Right cardiac atrium (tissue), 5 donors: ENCODE measurements around the gene EHD4. TPM values are rescaled to one million over a fixed set of nuclear protein-coding genes. Genes with fewer than 3 reads are reported as not detected.

Source experiments
- ATAC-seq, 2 donors: fragments of 200-7000 bp; cut with Tn5 transposase; one replicate each; pipeline versions ENCODE4 v1.8.0 to v1.9.1; 2020; ENCODE audit warnings: moderate library complexity in 2 of 2, mild to moderate bottlenecking in 1 of 2
- DNase-seq, 3 donors: peaks; one replicate each; pipeline ENCODE4 v3.0.0-alpha.2; 2020
- H3K27ac ChIP-seq: one replicate; pipeline ENCODE4 v1.5.1; 2013; ENCODE audit warnings: mild to moderate bottlenecking, low read length, control low read depth, moderate library complexity
- H3K27me3 ChIP-seq: one replicate; pipeline ENCODE4 v1.6.1; 2013; ENCODE audit not compliant: control insufficient read depth, insufficient read depth
- H3K4me1 ChIP-seq: one replicate; pipeline ENCODE4 v1.6.1; 2013; ENCODE audit warnings: low read length; ENCODE audit not compliant: control insufficient read depth, insufficient read depth
- H3K4me3 ChIP-seq: one replicate; pipeline ENCODE4 v1.5.1; 2013; ENCODE audit warnings: low read length, control low read depth
- H3K9me3 ChIP-seq: one replicate; pipeline ENCODE4 v1.6.1; 2013; ENCODE audit warnings: low read length; ENCODE audit not compliant: control insufficient read depth
- WGBS: extraction: QIAGEN DNeasy Blood & Tissue Kit; methylation state at CpG from one replicate; pipeline ENCODE4 v1.1.7; 2013; 5-methylcytosine and 5-hydroxymethylcytosine counted together
- intact Hi-C, 4 donors: fragments of 100-400 bp; cut with DNase I; formaldehyde crosslinking; loops; one replicate each; pipeline versions ENCODE4 v1.11.0 to v1.14.0; 2022 to 2023
- polyA plus RNA-seq: library from polyadenylated mRNA; stranded (reverse); fragments of 200-250 nt; gene quantifications from one replicate; pipeline ENCODE4 v1.2.3, GENCODE V29; 2013
- total RNA-seq, 4 donors: library from RNA; stranded (reverse); fragmentation: NEBNext Ultra II Directional; extraction: Animal tissue kit (Norgen Biotek cat#: 25700); gene quantifications; one replicate each; pipeline ENCODE4 v1.2.1, GENCODE V29; 2021
- donor health status: healthy with polysubstance abuse.
- donor health status: DM: no; HTN: yes; CAD: no.
- donor health status: DM: no; HTN: no; CAD: no.
- donor health status: DM: no; HTN: yes; CAD: no; lungs with severe emphysema.
- donor health status: DM: yes; HTN: yes; CAD: no.

Gene EHD4
- total and polyA plus RNA-seq, 5 donors: 26.3 to 37.4 (median 33.3) TPM

DNA sequence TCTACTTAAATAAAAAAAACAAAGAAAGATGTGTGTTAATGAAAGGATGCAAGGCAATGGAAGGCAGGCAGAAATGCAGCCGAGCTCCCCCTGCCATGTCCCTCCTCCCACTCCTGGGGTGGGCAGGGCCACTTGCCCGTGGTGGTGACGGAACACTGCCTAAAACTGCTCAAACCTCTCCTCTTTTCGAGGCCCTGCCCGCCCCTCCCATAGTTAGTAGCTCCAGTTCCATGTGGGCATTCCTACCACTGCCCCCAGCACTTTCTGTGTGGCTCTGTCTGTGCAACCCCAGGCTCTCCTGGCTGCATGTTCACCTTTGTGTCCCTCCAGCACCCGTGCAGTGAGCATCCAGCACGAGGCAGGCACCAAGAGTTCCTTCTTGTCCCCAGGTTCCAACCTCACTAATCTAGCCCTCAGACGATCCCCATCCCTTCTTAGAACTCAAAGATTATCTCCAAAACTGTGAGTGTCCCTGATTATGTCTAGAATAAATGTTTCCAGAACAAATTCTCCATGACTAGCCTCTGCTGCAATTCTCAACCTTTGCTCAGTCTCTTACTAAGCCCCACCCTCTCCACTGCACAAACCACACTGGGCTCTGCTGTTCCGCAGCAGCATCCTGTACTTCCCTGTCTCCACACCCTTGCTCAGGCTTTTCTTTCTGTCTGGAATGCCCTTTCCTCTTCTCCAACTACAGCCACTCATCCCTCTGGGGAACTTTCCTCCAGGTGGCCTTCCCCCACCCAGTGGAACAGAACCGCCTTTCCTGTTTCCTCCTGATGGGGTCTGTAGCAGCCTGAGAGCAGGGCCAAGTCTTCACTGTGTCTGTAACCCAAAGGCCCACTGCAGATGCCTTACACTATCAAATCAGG lies 45.9 kb downstream of the EHD4 start:
- H3K4me3 ChIP-seq: no peak overlapping the region
- H3K4me1 ChIP-seq: peaks cover 29% of the 10 kb centered on the region
- DNase-seq (no peak), ATAC-seq (peak; percentile 34 to 73)
- peak overlapping the region; percentile 84 for H3K27ac ChIP-seq
- H3K27me3 ChIP-seq: no peaks in the 10 kb centered on the region
- WGBS: 54% methylated on average over 10 of the region's 10 CpGs
- no peaks in the 10 kb centered on the region for H3K9me3 ChIP-seq
- intact Hi-C loops: no loop called here

DNA sequence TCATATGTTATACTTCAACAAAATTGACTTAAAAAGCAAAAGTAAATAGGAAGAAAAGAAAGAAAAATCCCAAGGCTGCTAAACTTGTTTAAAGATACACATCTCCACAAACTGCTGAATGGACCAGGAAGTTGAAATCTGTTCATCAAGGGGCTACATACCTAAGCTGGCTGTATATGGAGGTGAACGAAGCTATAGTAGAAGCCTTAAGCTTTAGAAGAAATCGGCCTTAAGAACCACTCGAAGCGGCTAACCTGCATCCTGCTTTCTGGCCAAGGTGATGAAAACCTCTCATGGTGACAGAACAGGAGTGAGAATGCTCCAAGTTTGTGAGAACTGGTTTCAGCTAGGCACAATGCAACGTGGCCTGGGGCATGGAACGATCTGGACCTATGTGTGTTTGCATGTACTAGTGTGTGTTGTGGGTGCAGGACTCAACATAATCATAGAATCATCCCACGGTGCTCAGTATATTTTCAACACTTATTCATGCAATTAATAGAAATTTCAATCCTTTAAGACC lies 47.2 kb downstream of the EHD4 start:
- no peak overlapping the region for H3K4me3 ChIP-seq
- H3K4me1 ChIP-seq: peaks cover 37% of the 10 kb centered on the region
- no peaks in the 10 kb centered on the region for H3K9me3 ChIP-seq
- H3K27ac ChIP-seq: peak overlapping the region; percentile 30
- 67% methylated on average over 7 of the region's 7 CpGs for WGBS
- intact Hi-C loops: no loop called here
- DNase-seq: no peak
- no peaks in the 10 kb centered on the region for H3K27me3 ChIP-seq
- ATAC-seq: no peak

DNA sequence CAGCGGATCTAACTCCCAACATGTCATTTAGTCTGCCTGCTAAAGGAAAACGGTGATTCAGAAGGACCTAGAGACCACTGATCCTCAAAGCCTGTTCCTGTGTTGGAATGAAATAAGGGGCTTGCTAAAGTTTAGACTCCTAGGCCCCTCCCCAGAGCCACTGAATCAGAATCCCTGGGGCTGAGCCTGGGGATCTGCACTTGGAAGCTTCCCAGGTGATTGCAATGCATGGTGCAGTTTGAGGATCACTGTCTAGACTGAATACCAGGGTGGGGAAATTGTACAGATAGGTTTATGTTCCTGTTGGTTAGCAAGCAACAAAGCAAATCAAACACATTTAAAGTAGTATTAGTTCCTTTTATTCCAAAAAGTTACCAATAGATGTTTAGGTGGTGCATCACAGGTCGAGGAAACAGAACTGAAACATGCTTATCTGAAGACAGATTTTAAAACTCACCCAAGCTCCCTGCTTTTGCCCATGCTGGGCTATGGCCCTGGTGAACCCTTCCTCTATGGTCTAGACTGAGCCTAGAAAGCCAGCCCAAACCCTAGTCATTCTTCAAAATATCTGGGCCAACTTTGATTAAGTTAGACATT lies 48.9 kb downstream of the EHD4 start:
- intact Hi-C loops: no loop called here
- Histone ChIP-seq H3K4me1 (peaks cover 30% of the 10 kb centered on the region), H3K27me3 (no peaks in the 10 kb centered on the region), H3K9me3 (no peaks in the 10 kb centered on the region), H3K27ac (no peak overlapping the region), H3K4me3 (no peak overlapping the region)
- WGBS: 92% methylated on average over 3 of the region's 3 CpGs
- ATAC-seq: no peak
- no peak for DNase-seq

DNA sequence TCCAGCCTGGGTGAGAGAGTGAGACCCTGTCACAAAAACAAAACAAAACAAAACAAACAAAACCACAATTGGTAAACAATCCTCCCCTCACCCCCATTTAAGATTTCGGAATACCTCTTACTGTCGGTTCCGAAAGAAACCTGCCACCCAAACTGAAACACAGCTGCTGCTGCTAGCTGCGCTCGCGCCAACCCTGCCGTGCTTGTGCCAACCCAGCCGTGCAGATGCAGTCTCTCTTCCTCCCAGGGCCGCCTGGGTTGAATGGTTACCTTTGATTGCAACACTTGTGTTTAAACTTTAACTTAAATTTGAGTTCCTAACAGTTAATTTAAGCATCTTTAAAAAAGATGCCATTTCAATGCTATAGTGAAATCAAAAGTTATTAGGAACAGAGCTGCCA lies 50.0 kb downstream of the EHD4 start:
- H3K4me1 ChIP-seq: peaks cover 36% of the 10 kb centered on the region
- no peak overlapping the region for H3K27ac ChIP-seq

GRCh38 chr15:41921639-41922038 lies 50.7 kb downstream of the EHD4 start:
- DNase-seq (no peak), ATAC-seq (no peak)
- WGBS: 74% methylated on average over 5 of the region's 5 CpGs
- no peaks in the 10 kb centered on the region for H3K27me3 ChIP-seq
- H3K4me1 ChIP-seq: peaks cover 36% of the 10 kb centered on the region
- intact Hi-C loops: no loop called here
- H3K4me3 ChIP-seq: no peak overlapping the region
- peak overlapping the region; percentile 74 for H3K27ac ChIP-seq
- H3K9me3 ChIP-seq: no peaks in the 10 kb centered on the region

More for the DNA sequence above, 50.0 kb downstream of the EHD4 start:
- 79% methylated on average over 9 of the region's 9 CpGs for WGBS
- H3K9me3 ChIP-seq: no peaks in the 10 kb centered on the region
- intact Hi-C loops: no loop called here
- no peak overlapping the region for H3K4me3 ChIP-seq
- DNase-seq (no peak), ATAC-seq (no peak)
- no peaks in the 10 kb centered on the region for H3K27me3 ChIP-seq

DNA sequence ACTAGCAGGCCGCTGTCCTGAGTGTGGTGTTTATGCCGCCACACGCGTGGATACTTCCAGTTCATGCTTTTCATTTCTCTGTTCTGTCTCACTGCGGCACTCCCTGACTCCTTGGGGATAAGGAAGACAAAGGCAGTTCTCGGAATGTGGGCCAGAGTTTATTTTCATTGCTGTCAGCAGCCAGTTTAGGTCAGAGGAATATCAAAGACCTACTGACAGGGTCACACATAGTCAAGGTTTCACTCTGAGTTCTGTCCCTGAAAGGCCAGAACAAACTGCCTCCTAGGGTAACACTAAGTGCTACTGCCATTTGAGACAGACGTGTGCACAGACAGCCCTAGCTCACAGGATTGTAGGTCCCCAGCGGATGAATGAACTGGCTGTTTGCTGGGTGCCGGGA lies 51.2 kb downstream of the EHD4 start:
- ATAC-seq (peak; percentile 29 to 35), DNase-seq (no peak)
- Histone ChIP-seq H3K9me3 (no peaks in the 10 kb centered on the region), H3K27me3 (no peaks in the 10 kb centered on the region), H3K27ac (peak overlapping the region; percentile 74), H3K4me3 (no peak overlapping the region), H3K4me1 (peaks cover 34% of the 10 kb centered on the region)
- intact Hi-C loops: no loop called here
- 46% methylated on average over 9 of the region's 9 CpGs for WGBS

DNA sequence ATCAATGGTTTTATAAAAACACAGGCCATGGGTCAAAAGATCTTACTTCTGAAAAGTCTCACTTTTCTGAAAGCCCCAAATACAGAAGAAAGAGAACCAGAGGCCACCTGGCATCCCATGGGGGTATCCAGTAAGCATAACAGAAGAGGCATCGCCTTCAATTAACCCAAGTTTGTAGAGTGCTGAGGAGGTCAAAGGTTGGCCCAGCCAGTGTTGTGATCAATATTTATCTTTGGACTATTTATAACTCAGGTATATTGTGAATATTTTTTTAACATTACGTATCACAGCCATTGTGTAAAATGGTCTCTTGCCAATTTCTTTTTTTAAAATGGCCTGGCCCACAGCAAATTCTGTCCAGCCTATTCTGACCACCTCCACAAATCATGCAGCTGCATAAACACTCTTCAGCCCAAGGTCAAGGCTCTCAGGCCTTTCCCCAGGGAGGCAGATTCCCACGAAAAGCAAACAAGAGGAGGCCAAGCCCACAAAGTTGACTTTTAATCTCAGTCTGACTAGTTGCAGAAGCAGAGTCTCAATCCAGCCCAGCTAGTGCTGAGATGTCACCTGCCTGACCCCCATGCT lies 52.3 kb downstream of the EHD4 start:
- H3K4me1 ChIP-seq: peaks cover 27% of the 10 kb centered on the region
- no peaks in the 10 kb centered on the region for H3K9me3 ChIP-seq
- ATAC-seq (peak in 1 of 2 donors; percentile 59), DNase-seq (no peak)
- 36% methylated on average over 3 of the region's 3 CpGs for WGBS
- H3K4me3 ChIP-seq: no peak overlapping the region
- peak overlapping the region; percentile 86 for H3K27ac ChIP-seq
- intact Hi-C loops: no loop called here
- H3K27me3 ChIP-seq: no peaks in the 10 kb centered on the region

- DNase-seq (no peak), ATAC-seq (peak; percentile 17 to 48)
- no peaks in the 10 kb centered on the region for H3K27me3 ChIP-seq
- WGBS: 77% methylated on average over 30 of the region's 30 CpGs
- intact Hi-C loops: no loop called here
- no peak overlapping the region for H3K4me3 ChIP-seq
- peak overlapping the region; percentile 84 for H3K27ac ChIP-seq
- H3K9me3 ChIP-seq: no peaks in the 10 kb centered on the region
- H3K4me1 ChIP-seq: peaks cover 27% of the 10 kb centered on the region
Observed at GRCh38 chr15:41919201-41919820, 53.0 kb downstream of the EHD4 start.

DNA sequence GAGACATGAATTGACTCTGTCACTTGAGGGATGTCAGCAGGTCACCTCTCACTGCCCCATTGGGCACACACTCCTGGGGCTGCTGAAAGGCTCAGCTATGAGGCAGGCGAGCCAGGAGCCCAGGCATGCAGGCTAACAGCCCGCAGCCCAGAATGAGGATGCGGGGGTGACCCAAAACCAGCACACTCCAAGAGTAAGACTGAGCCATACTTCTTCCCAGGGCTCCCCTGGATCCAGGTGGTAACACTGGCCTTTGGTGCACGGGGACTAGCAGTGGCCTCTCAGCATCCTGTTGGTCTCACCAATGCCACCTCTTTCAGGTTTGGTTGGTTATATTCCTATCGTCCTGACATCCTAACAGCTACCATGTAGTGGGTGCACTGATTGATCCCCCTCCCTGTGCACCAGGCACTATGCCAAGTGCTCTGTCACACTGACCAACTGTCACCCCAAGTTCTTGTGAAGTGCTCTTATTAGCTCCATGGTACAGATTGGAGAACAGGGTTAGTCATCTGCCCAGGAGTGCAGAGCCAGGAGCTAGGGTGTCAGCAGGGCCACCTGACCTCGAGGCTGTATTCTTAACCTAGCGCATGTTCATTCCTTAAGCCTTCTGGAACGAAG lies 53.7 kb downstream of the EHD4 start:
- intact Hi-C loops: no loop called here
- Histone ChIP-seq H3K9me3 (no peaks in the 10 kb centered on the region), H3K27me3 (no peaks in the 10 kb centered on the region), H3K27ac (peak overlapping the region; percentile 84), H3K4me1 (peaks cover 23% of the 10 kb centered on the region), H3K4me3 (no peak overlapping the region)
- no peak for DNase-seq
- peak in 1 of 2 donors; percentile 2 for ATAC-seq
- WGBS: 77% methylated on average over 8 of the region's 8 CpGs

DNA sequence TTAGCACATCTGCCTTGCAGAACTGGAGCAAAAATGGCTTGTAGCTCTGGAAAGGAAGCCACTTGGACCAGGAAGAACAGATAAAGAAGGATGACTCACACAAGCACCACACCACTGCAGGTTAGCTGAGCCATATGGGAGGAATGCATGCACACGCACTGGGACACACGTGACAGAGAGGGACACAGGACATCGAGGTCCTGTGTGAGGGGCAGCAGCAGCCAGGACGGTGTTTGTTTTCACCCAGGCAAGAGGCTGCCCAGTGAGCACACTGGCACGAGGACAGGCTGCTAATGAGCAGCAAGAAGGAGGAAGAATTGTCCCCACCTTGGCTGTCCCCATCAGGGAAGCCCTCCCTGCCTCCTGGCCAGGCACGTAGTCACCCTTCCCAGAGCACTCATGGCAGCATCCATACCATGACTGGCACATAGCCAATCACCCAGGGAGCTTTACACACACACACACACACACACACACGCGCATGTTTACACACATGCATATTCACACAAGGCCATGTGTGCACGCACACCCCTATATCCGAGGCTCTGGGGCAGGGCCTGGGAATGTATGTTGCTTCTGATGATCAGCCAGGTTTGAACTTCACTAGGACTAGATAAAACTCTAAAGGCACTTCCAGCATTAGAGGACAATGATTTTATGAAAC lies 54.5 kb downstream of the EHD4 start:
- 44% methylated on average over 10 of the region's 10 CpGs for WGBS
- peak in 2 of 3 donors; percentile 55 to 77 for DNase-seq
- H3K27ac ChIP-seq: peak overlapping the region; percentile 87
- H3K4me3 ChIP-seq: no peak overlapping the region
- peak; percentile 56 to 64 for ATAC-seq
- H3K27me3 ChIP-seq: no peaks in the 10 kb centered on the region
- intact Hi-C loops: no loop called here
- H3K9me3 ChIP-seq: no peaks in the 10 kb centered on the region
- peaks cover 23% of the 10 kb centered on the region for H3K4me1 ChIP-seq
